GM06990 (cell line): ENCODE measurements around the gene MCU.

Experiments used
- DNase-seq: peaks from one replicate; pipeline ENCODE4 v3.0.0-alpha.2; 2011; ENCODE audit not compliant: insufficient read length; ENCODE audit errors: extremely low read depth
- H3K27me3 ChIP-seq: replicated peaks from 2 replicates; pipeline ENCODE4 v1.6.0; 2011; ENCODE audit warnings: low read length; ENCODE audit not compliant: control insufficient read depth, insufficient read depth
- H3K36me3 ChIP-seq: 2 replicates; pipeline ENCODE4 v1.5.1; 2011; ENCODE audit warnings: low read length; ENCODE audit not compliant: control insufficient read depth, insufficient read depth
- H3K4me3 ChIP-seq: replicated peaks from 2 replicates; pipeline ENCODE4 v1.5.1; 2011; ENCODE audit warnings: low read depth, mild to moderate bottlenecking, control low read depth, low read length
- TF ChIP-seq, protein P1 (sequence below): IDR thresholded peaks from 2 replicates; pipeline ENCODE4 v1.5.1; 2011; ENCODE audit warnings: low read length, control low read depth, mild to moderate bottlenecking, inconsistent platforms; ENCODE audit not compliant: insufficient read depth, poor library complexity, severe bottlenecking

MCU gene

DNA sequence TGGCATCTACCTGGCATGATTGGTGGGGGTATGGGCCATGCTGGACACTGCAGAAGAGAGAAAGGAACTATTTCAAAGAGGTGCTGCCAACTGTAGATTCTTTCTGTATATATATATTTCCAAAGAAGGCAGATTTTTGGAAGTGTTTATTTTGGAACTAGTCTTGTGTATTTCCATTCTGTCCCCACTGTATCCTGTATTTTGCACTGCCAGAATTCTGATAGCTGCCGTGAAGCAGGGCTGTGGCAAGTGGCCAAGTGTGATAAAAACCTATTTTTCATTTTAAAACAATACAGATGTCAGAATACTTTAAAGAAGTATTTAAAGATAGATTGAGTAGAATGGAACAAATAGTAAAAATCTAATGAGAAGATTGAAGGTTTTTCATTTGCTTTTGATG, 17.1 kb downstream of the MCU start:
- H3K36me3 ChIP-seq: no peaks in the 10 kb centered on the region
- TF ChIP-seq, protein P1, sequence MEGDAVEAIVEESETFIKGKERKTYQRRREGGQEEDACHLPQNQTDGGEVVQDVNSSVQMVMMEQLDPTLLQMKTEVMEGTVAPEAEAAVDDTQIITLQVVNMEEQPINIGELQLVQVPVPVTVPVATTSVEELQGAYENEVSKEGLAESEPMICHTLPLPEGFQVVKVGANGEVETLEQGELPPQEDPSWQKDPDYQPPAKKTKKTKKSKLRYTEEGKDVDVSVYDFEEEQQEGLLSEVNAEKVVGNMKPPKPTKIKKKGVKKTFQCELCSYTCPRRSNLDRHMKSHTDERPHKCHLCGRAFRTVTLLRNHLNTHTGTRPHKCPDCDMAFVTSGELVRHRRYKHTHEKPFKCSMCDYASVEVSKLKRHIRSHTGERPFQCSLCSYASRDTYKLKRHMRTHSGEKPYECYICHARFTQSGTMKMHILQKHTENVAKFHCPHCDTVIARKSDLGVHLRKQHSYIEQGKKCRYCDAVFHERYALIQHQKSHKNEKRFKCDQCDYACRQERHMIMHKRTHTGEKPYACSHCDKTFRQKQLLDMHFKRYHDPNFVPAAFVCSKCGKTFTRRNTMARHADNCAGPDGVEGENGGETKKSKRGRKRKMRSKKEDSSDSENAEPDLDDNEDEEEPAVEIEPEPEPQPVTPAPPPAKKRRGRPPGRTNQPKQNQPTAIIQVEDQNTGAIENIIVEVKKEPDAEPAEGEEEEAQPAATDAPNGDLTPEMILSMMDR: no peak
- no peak overlapping the region for H3K4me3 ChIP-seq
- DNase-seq: no peak
- H3K27me3 ChIP-seq: no peaks in the 10 kb centered on the region

DNA sequence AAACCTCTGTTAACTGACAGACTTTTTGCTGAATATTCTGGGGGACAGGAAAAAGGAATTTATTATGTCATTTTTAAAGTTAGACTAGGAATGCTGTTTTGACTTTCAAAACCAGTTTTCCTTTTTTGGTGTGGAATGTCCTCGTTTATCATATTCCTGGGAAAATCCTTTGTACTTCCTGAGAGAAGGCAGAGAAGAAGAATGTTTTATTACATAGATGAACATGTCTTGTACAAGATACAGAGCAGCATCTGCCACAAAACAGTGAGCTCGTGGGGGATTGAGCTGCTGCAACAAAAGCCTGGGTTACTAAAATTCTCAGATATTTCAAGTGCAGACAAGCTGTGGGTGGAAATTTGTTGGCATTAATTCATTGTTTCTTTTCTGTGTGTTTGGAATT, 20.2 kb downstream of the MCU start:
- H3K36me3 ChIP-seq: no peaks in the 10 kb centered on the region; the same call in 1 of the 2 replicates
- no peak overlapping the region for H3K4me3 ChIP-seq
- no peaks in the 10 kb centered on the region for H3K27me3 ChIP-seq
- DNase-seq: no peak
- TF ChIP-seq, protein P1: no peak

DNA sequence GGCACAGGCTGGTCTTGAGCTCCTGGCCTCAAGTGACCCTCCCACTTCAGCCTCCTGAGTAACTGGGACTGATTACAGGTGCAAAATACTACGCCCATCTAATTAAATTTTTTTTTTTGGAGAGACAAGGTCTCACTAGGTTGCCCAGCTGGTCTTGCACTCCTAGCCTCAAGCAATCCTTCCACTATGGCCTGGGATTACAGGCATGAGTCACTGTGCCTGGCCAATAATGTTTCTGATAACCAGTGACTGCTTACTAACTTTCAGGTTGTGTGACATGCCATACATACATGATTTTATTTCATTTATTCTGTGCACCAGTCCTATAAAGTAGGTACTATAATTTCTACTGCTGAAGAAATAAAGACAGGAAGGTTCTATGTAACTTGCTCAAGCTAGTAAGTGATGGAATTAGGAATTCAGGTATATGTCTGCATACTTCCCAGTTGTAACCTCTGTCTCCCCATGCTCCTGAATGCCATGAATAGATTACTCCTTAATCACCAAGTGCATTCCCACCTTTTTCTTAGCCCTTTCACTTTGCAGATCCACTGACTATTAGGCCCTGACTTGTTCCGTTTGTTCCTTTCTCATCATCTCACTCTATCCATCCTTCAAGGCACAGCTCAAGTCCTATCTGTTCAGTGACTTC, 28.1 kb downstream of the MCU start:
- DNase-seq: no peak
- TF ChIP-seq, protein P1: no peak
- Histone ChIP-seq H3K27me3 (no peaks in the 10 kb centered on the region), H3K36me3 (no peaks in the 10 kb centered on the region; the same call in 1 of the 2 replicates), H3K4me3 (no peak overlapping the region)

DNA sequence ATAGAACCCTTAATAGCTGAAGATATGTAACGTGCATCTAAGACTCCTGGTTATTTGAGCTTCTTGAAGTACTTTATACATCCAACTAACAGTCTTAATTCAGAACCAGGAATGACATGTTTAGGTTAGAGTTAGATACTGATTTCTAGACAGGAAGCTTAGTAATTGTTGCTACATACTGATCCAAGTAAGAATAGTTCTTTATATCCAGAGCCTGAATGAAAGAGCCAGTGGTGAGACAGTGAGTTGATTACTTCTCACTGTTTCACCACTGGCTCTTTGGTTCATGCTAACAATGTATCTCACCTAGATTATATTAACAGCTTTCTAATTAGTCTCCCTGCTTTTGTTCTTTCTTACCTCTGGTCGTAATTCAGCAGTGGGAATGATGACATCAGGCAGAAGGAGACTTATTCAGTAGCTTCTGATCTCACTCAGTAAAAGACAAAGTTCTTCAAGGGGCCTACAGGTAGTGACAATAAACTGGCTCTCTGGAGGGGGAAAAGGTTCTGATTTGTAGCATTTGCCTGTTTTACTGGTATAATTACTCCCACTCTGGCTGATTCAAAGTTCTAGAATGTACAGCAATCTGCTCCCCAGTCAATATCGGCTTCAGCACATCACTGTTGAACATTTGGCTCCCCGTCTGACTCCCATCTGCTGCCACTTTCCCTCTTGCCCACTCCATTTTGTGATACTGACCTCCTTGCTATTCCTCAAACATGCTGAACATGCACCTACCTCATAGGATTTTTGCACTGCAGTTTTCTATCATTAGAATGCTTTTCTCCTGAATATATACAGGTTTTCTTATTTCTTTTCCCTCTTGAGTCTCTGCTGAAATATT, 29.1 kb downstream of the MCU start:
- TF ChIP-seq, protein P1: no peak
- no peaks in the 10 kb centered on the region for H3K27me3 ChIP-seq
- no peak for DNase-seq
- no peak overlapping the region for H3K4me3 ChIP-seq
- no peaks in the 10 kb centered on the region; the same call in 1 of the 2 replicates for H3K36me3 ChIP-seq

DNA sequence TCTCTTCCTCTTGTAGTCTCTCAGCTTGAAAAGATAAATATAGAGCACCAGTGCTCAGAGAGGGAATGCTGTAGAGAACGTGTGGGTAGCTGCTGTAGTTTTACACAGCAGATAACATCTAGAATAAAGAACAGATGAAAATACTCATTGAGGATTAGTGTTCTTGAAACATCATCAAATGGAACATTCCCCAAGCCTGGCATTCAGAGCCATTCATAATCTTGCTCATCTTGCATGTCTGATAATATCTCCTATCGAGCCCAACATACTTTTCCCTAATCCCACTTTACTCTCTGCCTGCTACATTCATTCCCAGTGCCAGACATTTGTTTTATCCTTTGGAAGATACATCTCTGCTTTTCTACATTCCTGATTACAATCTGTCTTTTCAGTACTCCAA, 35.2 kb downstream of the MCU start:
- Histone ChIP-seq H3K36me3 (no peaks in the 10 kb centered on the region), H3K4me3 (no peak overlapping the region), H3K27me3 (no peaks in the 10 kb centered on the region)
- TF ChIP-seq, protein P1: no peak
- DNase-seq: no peak
